IPS DF 19.7 (cell line): ENCODE results near the gene TARBP1.

Experiments used
- DNase-seq: peaks from one replicate; pipeline ENCODE4 v3.0.0-alpha.2; 2013; ENCODE audit warnings: low read depth, low spot score

The TARBP1 gene

GRCh38 chr1:234486858-234487840, 8.2 kb upstream of the TARBP1 start:
- no peak for DNase-seq

GRCh38 chr1:234484991-234485739, 6.2 kb upstream of the TARBP1 start:
- no peak for DNase-seq

- DNase-seq = no peak
Measured at GRCh38 chr1:234484218-234484617, 5.2 kb upstream of the TARBP1 start.

GRCh38 chr1:234481771-234482170, 2.8 kb upstream of the TARBP1 start:
- no peak for DNase-seq

GRCh38 chr1:234479866-234480265, 887 bp upstream of the TARBP1 start:
- no peak for DNase-seq

DNA sequence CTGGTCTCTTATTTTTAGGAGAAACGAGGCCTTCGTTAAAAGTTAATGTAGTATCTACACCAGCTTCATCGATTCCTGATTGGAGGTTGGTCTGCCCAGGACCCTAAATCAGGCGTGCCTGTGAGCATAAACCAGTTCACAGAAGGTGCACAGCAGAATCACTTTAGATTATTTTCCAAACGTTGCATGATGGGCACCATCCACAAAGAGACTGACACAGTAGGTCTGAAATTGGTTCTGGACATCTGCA, 256 bp upstream of the TARBP1 start:
- DNase-seq = no peak

GRCh38 chr1:234478152-234478480, 863 bp downstream of the TARBP1 start:
- DNase-seq = no peak

GRCh38 chr1:234477386-234478151, 1.4 kb downstream of the TARBP1 start:
- no peak for DNase-seq

DNA sequence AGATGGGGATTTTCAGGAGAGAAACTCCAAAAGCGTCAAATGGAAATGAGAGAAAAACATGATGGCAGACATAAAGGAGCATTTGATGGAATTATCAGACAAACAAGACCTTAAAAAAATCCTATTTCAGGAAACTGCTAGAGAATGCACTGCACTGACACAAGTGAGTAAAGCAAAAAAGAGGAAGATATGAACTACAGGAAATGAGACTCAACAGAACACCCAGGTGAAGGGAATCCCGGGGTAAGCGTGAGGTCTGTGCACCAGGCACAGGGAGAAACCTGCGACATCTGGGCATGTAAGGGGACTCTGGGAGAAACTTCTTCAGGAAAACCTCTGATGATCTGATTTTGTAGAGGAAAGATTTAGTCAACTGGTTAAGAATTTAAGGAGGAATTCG, 2.8 kb downstream of the TARBP1 start:
- no peak for DNase-seq

DNA sequence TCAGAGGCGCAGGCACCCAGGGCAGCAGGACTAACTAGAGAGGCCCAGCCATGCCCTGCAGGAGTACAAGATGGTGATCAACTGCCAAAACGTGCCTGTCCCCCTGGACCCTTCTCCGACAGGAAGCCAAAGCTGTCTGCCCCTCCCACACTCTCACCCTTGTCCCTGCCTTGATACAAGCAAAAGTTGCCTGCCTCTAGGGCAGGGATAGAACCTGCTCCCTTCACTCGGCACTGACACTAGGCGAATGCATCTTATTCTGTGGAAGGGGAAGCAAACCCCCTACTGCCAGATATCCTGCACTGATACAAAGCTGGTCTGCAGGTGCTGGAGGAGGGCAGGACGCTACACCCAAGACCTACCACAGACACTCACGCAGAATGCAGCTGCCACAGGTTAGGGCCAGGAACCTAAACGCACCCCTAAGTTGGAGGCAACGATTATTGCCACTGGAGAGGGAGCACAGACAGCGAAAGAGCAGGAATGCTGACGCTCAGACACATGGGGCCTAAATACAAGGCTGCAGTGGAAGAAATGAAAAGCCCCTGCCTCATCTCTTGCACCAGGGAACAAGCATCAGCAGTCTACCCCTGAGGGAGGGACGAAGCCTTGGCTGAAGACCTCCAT, 3.7 kb downstream of the TARBP1 start:
- DNase-seq = no peak

DNA sequence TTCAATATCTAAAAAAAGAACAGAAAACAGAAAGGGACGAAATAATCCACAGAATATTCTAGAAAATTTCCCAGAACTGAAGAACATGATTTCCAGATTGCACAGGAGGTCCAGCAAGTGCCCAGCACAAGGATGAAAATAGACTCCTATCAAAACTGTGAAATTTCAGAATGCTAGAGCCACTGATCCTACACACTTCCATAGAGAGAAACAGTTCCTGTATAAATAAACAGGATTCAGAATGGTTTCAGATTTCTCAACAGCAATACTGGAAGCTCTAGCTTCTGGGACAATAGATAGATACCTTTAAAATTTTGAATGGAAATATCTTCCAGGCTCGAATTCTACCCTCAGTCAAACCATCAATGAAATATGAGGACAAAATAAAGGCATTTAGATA, 4.6 kb downstream of the TARBP1 start:
- no peak for DNase-seq

GRCh38 chr1:234473118-234473517, 5.9 kb downstream of the TARBP1 start:
- DNase-seq = no peak

DNA sequence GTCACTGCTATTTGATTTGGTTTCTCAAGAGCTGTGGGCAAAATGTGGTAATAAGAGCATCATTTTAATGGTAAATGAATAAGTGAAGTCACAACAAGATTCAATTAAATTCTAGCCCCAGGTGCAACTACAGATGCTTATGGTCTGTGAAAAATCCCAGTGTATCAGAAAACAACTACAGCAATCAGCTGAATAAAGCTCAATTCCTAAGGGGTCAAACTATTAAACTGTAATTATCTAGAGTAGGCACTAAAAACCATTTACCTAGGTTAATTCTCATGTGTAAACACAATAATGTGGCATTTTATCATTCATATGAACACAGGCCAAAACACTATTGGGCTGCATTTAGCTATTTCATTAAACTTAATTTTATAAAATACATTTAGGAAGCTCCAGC, 9.6 kb downstream of the TARBP1 start:
- DNase-seq = no peak

GRCh38 chr1:234468580-234468979, 10.4 kb downstream of the TARBP1 start:
- DNase-seq = no peak

- DNase-seq = no peak
Measured at GRCh38 chr1:234467821-234468220, 11.2 kb downstream of the TARBP1 start.

DNA sequence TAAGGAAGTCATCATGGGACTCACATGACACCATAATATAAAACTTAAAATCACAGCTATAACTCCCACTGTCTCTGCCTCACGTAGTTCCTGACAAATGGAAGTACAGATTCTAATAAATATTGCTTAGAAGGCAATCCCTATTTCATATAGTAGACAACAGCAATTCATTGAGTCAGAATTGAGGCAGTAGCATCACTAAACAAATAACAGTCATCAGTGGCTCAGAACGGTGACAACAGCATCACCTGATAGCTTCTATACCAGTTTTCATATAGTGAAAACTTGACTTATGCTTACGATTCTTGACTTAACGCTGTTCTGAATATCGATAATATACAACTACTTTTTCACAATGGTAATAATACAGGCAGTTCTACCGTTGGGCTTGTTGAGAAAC, 12.0 kb downstream of the TARBP1 start:
- DNase-seq = no peak

- DNase-seq = no peak
Measured at GRCh38 chr1:234463749-234464148, 15.2 kb downstream of the TARBP1 start.

GRCh38 chr1:234460652-234461051, 18.3 kb downstream of the TARBP1 start:
- no peak for DNase-seq

DNA sequence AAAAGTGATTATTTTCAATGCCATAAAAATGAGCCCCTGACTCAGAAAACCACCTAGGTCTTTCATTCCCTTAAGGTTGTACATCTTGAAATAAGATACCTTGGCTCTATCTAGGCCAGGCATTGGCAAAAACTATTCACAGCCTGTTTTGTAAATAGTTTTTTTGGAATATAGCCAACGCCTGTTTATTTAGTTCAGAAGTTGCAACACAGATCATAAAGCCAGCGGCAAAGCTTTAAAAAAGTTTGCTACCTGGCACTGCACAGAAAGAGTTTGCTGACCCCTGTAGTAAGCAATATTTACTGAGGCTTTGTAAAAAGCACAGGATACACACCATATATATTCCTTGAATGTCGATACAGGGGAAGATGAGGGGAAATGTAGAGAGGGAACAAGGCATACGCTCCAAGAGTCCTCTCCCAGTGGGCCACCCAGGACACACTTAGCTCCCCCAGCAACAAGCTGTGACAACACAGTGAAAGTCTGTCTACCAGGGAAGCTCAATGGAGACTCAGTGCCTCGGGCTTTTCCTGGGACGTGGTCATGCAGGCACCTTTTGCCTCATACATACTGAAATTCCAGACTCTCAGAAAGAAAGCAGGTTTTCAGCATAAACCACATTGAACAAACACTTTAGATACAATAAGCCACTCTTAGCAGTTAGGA, 20.5 kb downstream of the TARBP1 start:
- no peak for DNase-seq

DNA sequence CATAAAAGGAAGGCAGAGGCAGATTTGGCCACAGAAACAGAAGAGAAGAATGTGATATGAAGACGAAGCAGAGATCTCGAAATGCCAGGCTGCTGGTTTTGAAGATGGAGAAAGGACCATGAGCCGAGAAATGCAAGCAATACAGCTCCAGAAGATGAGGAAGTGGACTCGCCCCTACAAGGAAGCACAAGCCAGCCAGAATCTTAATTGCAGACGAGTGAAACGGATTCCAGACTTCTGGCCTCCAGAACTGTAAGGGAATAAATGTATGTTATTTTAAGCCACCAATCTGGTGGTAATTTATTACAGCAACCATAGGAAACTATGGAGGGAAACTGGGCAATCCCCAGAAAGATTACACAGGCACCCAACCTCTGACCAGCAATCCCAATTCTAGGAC, 24.1 kb downstream of the TARBP1 start:
- no peak for DNase-seq

DNA sequence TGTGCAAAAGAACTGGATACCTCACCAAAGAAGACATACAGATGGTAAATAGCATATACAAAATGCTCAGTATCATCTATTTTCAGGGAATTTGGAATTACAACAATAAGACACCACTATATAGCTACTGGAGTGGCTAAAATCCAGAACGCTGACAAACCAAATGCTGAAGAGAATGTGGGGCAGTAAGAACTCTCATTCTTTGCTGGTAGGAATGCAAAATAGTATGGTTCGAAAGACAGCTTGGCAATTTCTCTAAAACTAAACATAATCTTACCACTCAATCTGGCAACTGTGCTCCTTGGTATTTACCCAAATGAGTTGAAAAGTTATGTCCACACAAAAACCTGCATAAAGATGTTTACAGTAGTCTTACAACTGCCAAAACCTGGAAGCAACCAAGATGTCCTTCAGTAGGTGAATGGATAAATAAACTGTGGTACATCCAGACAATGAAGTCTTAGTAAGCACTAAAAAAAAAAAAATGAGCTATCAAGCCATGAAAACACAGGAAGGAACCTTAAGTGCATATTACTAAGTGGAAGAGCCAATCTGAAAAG, 26.5 kb downstream of the TARBP1 start:
- DNase-seq = no peak
